GM21529 (cell line): ENCODE results near the gene CSF1R.
A peak's percentile ranks its signal among the peaks of the same experiment; 100 is the strongest.

Source experiments
- ATAC-seq: cut with Tn5 transposase; IDR thresholded peaks from one replicate; pipeline ENCODE4 v1.9.1; 2021; ENCODE audit not compliant: unreplicated experiment

Gene CSF1R

GRCh38 chr5:150085950-150086715 lies at the start of gene CSF1R:
Gene CSF1R, minus strand, starts transcription at chr5:150086554. Its CDS starts 127 bp downstream, at chr5:150086427.
- no peak for ATAC-seq

GRCh38 chr5:150135557-150136304 lies 49.4 kb upstream of the CSF1R start:
- no peak for ATAC-seq

GRCh38 chr5:150134198-150134588 lies 47.8 kb upstream of the CSF1R start:
- no peak for ATAC-seq

DNA sequence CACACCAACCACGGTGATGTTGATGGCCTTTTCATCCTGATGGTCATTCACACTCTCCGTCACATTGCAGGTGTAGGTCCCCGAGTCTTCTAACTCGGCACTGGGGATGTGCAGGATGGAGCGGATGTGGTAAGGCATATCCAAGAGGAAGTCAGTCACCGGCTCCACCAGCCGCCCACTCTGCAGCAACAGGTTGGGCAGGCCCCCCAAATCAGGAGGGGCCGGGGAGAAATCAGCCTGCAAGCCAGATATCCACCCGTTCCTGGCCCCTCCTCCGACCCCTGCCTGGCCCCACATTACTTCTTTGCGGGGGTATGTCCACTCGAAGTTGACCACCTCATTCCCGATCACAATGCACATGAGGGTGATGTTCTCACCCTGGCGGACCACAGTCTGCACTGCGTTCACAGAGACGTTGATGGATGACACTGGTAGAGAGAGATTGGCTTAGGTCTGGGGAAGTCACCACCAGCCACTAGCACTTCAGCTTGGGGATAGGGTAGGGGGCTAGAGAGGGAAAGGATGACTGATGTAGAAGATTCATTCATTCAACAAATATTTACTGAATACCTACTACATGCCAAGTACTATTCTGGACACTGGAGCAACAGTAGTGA lies 47.3 kb upstream of the CSF1R start:
- no peak for ATAC-seq

GRCh38 chr5:150132740-150133139 lies 46.4 kb upstream of the CSF1R start:
- ATAC-seq, result no peak

- ATAC-seq, result no peak
These were observed 45.8 kb upstream of the CSF1R start for GRCh38 chr5:150131978-150132694.

DNA sequence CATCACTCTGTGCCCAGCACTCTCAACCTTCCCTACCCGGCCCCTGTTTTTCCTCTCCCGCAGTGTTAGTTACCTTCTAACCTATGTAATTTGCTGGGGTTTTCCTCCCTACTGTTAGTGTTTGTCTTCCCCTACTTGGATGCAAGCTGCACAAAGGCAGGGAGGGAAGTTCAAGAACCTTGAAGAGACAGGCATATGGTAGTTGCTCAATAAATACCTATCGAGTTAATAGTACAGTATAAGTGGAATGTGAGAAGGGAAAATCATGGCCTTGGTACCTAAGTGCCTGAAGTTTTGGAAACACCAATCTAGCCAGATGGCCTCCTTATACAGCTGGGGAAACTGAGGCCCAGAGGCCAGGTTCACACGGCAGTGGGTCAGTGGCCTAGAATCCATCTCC lies 45.1 kb upstream of the CSF1R start:
- no peak for ATAC-seq

DNA sequence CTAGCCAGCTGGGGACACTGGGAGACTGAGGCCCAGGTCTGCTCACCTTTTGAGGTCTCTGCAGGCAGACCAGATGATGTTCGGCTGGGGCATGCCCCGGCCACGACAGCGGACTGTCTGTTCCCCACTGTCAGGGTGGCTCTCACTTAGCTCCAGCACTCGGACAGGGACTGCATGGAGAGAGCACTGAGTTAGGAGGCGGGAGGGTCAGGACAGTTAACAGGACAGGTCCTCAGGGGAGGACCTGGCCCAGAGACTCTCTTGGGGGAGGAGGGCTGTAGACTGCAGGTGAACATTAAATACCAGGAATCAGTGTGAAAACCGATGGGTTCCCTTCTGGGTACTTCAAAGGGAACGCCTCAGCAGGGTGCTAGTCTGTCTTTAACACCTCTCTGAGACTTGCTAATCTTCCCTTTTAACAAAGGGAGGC lies 44.2 kb upstream of the CSF1R start:
- ATAC-seq, result no peak

GRCh38 chr5:150129813-150130492 lies 43.6 kb upstream of the CSF1R start:
- ATAC-seq, result no peak

- no peak for ATAC-seq
These were observed 43.1 kb upstream of the CSF1R start for GRCh38 chr5:150129454-150129812.

DNA sequence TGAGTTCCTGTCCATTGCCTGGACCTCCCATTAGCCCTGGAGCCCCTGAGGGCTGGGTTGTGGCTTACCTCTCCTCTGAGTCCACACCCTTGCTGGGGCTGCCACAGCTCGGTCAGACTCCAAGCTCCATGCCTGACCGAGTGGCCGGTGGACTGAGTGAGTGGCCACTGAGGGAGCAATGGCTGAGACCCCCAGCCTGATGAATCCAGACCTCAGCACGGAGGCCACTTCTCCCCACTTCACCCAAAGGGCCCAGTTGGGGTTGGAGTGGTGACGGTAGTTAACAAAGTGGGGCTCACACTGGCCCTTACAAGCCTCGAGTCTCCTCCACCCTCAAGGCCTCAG lies 40.5 kb upstream of the CSF1R start:
- no peak for ATAC-seq

DNA sequence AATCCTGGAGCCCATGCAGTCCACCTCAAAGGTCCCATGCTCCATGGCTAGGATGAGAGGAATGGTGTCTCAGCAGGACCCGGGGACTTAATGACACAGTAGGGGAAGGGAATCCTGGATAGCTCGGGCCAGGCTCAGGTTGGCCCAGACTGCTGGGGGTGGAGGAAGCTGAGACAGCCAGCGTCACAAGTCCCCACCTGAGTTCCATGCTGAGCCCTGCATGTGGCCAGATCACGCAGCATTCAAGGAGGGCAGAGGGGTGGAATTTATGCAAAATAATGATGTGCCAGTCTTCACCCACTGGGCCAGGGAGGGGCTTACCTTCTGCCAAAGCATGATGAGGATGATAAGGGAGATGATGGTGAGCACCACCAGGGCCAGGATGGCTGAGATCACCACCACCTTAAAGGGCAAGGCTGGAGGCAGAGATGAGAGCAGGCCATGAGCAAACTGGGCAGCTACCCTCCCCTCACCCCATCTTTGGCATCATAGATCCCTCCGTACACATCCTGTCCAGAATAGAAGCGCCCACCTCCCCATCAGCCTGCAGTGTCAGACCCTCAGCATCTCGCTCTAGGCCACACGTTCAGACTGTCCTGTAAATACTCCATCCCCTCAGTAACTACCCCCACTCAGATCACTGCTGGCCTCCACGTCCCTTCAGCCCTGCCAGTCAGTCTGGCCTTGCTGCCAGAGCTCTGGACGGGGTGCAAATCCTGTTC lies 40.0 kb upstream of the CSF1R start:
- ATAC-seq, result no peak

DNA sequence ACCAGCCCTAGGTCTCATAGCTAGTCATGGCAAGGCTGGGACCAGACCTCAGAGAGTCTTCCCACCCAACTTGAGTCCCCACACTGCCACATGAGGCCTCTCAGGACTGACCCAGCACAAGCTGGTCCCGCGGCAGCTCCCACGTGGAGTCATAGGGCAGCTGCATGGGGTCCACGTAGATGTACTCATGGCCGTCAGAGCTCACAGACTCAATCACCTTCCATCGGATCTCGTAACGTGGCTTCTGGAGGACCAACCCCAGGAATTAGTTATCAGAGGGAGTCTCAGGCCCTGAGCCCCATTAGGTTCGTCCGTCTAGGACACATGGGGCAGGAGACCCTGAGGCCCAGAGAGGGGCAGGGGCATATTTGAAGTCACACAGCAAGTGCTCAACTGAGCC lies 39.0 kb upstream of the CSF1R start:
- ATAC-seq, result no peak

GRCh38 chr5:150124596-150124995 lies 38.2 kb upstream of the CSF1R start:
- no peak for ATAC-seq

DNA sequence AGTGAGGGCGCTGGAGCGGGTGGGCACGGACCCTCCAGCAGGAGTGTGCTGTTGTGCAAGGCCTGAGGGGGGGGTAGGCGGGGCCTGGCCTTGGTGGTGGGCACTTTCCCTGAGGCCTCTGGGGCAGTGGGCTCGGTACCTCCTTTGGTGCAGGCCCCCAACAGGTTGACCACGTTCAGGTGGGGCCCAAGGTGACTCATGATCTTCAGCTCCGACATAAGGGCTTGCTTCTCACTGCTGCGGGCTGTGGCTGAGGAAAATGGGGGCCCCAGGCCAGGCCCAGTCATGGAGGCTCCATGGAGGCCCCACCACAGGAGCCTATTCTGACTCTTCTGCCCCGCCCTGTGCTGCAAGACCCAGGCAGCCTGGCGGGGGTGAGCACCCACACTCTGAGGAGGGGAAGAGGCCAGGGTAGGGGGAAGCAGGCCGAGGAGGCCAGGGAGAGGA lies 37.8 kb upstream of the CSF1R start:
- no peak for ATAC-seq

DNA sequence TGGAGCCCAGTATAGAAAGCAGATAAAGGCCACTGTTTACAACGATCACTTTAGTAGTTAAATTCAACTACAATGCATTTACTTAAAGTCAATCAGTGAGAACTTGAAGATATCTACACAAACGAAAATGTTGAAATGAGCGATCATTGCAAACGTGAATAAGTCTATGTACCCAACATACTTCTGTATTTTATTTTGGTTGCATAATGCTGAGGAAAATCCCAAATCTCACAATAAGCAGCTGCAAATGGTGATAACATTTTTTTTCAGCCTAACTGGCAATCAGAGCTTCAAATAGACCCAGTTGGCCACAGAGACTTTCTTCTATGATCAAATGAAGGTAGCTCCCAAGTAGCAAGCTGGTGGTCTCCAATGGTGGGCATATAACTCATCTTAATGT lies 37.2 kb upstream of the CSF1R start:
- no peak for ATAC-seq

- ATAC-seq, result no peak
These were observed 36.5 kb upstream of the CSF1R start for GRCh38 chr5:150122536-150123481.

DNA sequence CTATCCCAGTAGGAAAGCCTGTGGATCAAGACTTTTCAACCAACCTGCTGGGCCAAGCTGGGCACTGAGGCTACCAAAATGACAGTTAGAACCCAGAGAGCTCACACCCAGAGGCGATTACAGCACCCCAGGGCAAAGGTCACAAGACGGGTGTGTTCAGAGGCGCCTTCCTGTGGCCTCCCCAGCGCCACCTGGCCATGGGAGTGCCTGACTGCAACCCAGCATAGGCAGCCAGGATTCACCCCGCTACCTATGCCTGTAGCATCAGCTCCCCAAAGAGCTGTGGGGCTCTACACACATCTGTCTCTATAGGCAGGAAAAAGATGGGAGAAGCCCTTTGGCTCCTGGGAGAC lies 35.8 kb upstream of the CSF1R start:
- peak; percentile 88 for ATAC-seq

DNA sequence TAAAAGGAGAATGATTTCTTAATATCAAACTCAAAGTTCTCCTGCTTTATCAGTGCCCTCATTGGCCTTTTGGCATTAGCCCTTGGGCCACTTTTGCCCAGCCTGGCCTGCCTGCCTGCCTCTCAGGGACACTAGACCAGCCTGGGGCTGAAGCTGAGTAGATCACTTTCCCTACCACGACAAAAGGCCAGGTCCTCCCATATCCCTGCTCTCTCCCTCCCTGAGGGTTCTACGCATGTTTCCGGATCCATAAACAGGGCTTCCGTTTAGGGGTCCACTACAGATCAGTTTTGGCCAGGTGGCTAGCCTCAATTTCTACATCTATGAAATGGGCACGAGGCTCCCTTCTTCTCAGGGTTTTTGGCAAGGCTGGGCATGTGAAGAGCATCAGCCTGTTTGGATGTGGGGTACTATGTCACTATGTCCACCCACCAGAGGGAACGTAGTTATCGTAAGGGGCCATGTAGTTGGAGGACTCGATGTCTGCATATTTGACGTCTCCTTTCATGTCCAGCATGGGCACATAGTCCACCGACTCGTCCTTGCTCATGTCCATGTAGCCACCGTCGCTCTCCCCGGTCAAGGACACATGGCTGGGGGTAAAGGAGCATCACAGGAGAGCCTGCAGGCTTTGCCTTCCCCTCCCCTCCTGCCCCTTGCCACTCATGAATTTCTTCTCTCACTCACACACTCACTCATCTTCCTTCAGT lies 35.2 kb upstream of the CSF1R start:
- no peak for ATAC-seq
